DMS153 (cell line): Measurements from ENCODE around the gene CERS4.
"Not testable (repeated sequence)": the region's sequence is repeated elsewhere in the genome, so short reads cannot be mapped to it uniquely, and the experiment has no call there.

ENCODE experiments used
- DNase-seq: peaks from one replicate; lab custom pipeline; 2025; lab: John Stamatoyannopoulos, UW

The CERS4 gene

DNA sequence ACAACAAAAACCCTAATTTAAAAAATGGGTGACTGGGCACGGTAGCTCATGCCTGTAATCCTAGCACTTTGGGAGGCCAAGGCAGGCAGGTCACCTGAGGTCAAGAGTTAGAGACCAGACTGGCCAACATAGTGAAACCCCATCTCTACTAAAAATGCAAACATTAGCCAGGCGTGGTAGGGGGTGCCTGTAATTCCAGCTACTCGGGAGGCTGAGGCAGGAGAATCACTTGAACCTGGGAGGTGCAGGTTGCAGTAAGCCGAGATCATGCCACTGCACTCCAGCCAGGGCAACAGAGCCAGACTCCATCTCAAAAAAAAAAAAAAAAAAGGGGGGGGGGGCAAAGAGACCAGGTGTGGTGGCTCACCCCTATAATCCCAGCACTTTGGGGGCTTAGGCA is 55.1 kb downstream of the CERS4 start:
- DNase-seq, result not testable (repeated sequence)

DNA sequence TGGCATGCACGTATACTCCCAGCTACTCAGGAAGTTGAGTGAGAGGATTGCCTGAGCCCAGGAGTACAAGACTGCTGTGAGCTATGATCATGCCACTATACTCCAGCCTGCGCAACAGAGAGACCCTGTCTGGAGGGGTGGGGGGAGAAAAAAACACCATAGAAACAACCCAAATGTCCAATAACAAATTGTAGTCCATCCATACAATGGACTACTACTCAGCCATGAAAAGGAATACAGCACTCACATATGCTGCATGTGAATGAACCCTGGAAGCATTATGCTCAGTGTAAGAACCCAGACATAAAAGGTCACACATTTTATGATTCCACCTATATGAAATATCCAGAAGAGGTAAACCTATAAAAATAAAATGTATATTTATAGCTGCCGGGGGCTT is 56.7 kb downstream of the CERS4 start:
- no peak for DNase-seq

DNA sequence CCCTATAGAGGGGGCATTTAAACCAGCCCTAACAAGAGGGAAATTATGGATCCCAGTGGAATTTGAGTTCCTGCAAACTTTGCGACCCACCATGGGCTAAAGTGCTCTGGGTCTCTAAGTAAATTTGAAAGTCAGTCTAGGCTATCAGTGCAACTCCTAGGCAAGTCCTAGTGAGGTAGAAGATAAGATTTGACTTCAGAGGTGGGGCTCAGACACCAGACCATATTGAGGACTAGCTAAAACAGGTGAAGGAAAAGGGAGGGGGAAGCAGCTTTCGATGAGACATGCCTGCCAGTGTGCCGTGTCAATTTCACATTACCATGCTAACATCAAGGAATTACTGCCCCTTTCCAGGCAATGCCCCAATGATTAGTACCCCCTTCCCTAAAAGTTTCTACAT is 60.6 kb downstream of the CERS4 start:
- DNase-seq, result no peak

DNA sequence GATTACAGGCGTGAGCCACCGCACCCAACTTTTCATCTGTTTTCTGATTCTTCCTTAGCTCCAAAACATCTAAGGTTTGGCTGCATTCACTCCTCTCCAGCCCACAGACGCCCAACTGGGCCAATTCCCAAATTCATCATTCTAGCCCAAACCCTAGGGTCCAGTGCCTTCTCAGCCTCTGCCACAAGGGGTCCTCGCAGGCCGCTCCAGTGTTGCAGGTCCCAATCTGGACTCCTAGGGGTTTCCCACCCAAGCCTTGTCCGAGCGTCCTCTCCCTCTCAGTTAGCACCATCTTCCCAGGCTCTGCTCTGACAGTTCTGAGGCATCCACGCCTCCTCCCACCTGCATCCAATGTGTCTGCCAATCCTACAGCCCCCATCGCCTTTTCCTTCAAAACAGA is 67.3 kb downstream of the CERS4 start:
- DNase-seq, result not testable (repeated sequence)

DNA sequence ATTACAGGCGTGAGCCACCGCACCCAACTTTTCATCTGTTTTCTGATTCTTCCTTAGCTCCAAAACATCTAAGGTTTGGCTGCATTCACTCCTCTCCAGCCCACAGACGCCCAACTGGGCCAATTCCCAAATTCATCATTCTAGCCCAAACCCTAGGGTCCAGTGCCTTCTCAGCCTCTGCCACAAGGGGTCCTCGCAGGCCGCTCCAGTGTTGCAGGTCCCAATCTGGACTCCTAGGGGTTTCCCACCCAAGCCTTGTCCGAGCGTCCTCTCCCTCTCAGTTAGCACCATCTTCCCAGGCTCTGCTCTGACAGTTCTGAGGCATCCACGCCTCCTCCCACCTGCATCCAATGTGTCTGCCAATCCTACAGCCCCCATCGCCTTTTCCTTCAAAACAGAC is 82.2 kb downstream of the CERS4 start:
- DNase-seq, result not testable (repeated sequence)

DNA sequence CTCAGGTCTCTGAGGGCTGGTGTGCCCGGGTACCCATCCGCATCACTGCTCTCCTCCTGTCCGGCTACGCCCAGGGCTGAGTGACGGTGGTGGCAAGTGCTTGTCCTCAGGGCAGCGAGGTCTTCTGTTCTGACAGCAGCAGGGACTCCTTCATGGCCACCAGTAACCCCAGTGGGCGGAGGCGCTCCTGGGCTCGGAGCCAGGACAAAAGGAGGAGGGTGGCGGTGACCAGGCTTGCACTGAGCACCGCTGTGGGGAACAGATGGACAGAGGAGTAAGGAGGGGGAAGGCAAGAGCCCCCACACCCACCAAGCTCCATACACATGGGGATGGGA is 93.2 kb downstream of the CERS4 start:
- no peak for DNase-seq

DNA sequence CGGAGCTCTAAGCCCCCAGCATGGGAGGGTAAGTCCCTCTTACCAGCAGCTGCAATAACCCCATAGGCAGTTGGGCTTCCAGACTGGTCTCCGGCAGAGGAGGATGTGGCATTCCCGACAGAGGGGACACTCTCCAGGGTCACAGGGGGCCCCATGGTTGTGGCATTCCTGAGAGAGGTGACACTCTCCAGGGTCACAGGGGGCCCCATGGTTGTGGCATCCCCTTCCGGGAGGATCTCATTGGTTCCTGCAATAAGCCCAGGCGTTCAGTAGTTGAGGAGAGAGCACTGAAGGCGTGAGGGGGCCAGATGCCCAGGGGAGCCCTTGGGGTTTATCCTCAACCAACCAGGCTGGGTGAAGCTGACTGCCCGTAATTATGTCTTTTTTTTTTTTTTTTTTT is 93.6 kb downstream of the CERS4 start:
- DNase-seq, result no peak

DNA sequence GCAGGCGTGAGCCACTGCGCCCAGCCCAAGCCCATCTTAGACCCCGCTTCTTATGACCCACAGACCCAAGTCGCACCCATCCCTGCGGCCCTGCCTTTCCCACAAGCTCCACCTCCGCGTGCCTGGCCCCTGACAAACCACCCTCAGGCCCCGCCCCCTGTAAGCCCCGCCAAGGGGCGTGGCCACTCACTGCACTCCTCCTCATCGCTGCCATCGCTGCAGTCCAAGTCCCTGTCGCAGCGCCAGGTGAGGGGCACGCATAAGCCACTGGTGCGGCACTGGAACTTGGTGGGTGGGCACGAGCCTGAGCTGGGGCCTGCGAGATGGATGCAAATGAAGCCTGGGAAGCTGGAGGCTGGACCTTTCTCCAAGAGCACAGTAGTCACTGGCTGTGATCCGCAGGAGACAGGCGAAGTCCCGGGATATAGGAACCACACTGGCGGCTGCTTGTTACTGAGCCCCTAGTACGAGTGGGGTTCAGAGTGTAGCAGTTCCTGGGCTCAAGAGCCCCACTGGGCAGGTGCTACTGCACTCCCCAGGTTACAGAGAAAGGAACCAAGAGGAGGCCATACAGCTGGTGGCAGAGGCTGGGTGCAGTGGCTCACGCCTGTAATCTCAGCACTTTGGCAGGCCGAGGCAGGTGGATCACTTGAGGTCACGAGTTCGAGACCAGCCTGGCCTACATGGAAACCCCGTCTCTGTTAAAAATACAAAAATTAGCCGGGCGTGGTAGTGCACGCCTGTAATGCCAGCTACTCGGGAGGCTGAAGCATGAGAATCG is 95.9 kb downstream of the CERS4 start:
- DNase-seq, result no peak

DNA sequence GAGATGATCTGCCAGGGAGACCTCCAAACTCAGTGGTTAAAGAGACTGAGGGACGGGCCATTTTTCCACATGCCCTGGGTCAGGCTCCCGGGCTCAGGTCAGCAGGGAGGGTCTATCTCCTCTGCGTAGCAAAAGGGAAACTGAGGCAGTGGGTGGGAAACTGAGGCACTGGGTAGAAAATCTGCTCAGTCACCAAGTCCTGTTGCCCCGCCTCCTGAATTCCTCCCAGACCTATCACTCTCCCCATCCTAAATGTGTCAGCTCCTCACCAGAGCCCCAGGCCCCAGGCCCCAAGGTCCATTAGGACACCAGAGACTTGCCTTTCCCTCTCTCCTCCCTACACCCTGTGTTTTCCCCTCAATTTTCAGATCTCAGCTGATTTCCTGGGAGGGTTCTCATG is 96.6 kb downstream of the CERS4 start:
- DNase-seq, result no peak

DNA sequence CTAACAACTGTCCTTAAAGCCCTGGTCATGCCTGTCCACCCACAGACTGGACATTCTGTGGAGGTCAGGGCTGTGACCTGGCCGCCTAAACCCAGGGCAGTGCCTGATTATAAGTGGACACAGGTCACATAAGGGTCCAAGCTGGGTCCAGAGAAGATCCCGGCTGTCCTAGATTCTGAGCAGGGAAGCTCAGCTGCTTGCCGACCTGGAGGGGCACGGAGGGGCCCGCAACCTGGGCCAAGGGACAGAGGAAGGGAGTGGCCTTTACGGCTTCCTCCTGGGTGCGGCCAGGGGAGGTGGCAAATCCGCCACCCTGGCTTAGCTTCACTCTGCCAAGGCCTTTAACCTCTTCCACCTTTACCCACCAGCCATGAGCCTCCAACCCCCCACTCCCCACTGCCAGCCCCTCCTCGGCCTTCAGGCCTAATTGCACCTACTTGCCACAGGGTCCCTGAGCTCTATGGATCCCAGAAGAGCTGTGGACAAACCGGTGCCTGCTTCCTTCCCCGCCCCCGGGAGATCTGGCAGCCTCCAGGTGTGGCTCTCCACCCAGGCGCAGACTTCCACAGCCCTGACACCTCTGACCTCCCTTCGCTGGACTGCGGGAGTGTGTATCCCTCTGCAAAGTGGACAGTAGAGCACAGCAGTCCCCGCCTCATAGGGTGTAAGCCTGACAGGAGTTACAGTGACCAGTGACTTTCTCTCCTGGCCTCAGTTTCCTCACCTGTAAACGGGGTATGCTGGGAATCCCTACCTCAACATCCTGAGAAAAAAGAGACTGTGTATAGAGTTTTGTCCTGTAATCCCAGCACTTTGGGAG is 97.3 kb downstream of the CERS4 start:
- DNase-seq, result no peak

DNA sequence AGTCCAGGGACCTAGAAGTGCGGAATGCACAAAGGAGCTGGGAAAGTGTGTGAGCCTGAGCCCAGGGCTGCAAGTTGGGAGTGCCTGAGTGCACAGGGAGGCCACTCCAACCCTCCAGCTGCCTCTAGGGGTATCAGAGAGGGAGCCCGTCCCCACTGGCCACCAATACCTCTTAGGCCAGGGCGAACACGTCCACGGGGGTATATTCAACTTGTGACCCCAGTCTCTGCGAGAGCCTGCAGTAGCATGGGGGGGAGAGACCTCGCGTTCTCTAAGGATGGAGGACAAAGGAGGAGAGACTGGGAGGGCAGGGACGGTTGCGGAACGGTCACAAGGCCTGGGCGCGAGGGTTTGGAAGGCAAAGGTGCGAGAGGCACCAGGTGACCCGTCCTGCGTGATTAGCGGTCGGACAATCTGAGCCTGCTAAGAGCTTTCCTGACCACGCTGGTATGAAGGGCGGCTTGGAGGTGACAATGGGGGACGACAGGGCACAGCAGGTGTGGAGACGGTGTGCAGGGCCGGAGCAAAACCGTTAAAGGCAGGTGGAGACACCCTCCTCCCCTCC is 98.3 kb downstream of the CERS4 start:
- no peak for DNase-seq

DNA sequence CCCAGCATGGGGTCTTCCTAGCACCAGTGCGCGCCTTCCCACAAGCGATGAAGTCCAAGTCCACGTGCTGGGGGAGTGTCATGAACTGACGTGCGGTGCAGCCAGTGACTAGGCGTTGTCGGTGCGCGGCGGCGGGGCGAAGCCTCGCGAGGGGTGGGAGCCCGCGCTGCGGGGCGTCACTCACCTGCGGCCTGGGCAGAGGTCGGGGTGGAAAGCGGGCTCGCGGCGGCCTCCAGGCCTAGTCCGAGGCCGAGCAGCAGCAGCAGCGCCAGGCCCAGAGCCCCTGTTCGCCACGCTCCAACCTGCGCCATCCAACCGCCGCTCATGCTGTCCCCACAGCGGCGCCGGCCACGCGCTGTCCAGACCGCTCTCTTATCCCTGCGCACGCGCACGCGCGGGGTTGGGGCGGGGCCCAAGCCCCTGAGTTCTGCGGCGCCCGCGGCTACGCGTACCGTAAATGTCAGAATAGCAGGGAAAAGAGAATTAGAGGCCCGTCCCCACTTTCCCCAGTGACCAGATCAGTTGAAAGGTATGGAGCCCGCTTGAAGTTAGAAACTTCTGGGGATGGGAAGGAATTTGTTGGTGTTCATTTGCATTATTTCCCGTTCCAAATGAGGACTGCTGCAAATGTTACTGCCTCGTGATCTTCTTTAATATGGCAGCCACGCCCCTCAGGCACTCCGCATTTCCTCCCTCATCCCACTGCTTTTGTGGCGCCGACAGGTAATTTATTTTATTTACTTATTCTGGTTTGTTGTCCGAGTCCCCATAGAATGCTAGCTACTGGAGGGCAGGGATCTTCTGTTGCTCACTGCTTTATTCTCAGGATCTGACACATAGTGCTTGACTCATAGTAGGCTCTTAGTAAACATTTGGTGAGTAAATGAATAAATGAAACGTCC is 99.0 kb downstream of the CERS4 start, which contains the start of gene CD320:
Gene CD320 (minus strand): TSS at position 394 of the 902 bp plus-strand sequence. CDS start 68 bp downstream, at position 326.
- DNase-seq, result peak; percentile 81

DNA sequence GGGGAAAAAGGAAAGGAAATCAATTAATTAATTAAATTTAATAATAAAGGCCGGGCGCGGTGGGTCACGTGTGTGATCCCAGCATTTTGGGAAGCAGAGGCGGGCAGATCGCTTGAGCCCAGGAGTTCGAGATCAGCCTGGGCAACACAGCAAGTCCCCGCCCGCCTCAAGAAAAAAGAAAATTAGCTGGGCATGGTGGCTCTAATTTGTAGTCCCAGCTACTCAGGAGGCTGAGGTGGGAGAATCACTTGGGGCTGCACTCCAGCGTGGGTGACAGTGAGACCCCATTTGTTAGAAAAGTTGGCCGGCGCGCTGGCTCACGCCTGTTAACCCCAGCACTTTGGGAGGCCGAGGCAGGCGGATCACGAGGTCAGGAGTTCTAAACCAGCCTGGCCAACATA is 99.7 kb downstream of the CERS4 start:
- DNase-seq, result no peak

DNA sequence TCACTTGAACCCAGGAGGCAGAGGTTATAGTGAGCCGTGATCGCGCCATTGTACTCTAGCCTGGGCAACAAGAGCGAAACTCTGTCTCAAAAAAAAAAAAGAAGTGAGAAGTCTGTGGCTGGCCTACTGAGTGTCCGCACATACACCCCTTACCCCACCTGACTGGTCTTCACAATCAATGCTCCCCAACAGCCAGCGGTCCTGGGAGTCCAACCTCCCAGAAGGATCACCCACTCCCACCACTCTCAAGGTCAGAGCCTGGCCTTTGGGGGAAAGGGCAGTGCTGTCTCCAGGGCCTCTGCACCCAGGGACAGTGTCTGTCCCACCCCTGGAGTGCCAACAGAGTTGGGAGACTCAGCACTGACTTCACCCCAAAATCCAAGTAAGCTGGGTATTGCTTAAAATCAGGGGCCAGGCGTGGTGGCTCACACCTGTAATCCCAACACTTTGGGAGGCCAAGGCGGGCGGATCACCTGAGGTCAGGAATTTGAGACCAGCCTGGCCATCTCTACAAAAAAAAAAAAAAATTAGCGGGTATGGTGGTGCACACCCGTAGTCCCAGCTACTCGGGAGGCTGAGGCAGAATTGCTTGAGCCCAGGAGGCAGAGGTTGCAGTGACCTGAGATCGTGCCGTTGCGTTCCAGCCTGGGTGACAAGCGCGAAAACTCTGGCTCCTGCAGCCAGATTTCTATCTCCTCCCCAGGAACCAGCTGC is 101.3 kb downstream of the CERS4 start:
- no peak for DNase-seq

DNA sequence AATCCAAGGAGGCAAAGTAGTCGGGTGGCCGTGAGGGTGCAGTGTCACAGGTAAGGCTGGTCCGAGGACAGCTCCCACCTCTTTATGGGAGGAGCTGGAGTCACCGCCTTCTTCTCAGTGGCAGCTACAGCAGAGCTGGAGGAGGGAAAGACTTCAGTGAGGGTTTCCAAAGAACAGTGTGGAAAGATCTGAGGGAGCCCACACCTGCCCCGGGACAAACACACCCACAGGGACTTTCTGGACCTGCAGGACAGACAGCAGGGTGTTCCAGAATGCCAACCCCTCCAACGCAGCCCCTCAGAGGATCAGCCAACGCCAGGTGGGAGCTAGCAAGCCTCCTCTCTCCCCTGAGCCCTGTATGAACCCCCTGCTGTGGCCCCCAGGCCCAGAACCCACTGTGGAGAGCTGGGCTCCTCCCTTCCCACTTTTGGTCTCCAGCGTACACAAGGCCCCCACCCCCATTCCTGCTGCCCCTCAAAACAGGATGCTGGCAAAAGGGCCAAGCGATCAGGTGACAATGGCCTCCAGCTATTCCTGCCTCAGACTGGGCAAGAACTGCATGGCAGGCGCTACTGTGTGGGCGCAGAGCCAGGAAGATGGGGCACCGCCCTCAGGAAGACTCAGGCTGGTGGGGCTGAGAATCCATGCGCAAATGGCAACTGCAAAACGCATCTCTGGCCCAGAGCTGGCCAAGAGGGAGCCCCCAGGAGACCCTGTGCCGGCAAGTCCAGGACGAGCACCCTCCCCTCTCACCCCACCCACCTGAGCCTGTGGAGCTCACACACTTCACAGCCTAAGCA is 102.5 kb downstream of the CERS4 start:
- DNase-seq, result no peak
